HG03095 (cell line): Measurements from ENCODE around the gene COX6B2.
"Not testable (repeated sequence)": the region's sequence is repeated elsewhere in the genome, so short reads cannot be mapped to it uniquely, and the experiment has no call there.

ENCODE experiments used
- ATAC-seq: cut with Tn5 transposase; IDR thresholded peaks from one replicate; pipeline ENCODE4 v1.9.1; 2021; ENCODE audit warnings: moderate library complexity; ENCODE audit not compliant: unreplicated experiment

COX6B2 gene, protein sequence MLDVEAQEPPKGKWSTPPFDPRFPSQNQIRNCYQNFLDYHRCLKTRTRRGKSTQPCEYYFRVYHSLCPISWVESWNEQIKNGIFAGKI

DNA sequence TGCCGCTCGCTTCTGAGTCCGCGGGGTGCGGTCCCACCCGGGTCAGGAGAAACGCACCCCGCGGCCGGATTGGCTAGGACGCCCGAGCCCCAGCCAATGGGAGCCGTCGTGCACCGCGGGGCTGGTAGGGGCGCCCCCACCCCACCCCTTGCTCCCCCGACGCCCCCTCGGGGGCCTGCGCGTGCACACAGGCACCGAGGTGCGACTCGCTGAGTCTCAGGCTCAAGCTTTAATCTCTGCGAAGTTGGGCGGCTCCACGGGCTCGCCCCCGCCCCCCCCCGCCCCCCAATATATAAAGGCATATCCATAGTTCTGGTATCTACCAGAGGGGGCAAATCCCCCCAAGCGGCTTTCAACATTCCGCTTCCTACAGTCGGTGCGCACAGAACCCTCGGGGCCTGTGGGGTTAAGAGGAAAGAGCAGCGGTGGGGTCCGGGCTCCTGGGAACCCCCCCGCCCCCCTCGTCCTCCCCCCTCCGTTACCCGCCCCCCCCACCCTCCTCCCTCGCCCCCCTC lies at the start of gene COX6B2:
COX6B2 (minus strand) TSS at position 22 of the 515 bp plus-strand sequence. CDS start 198 bp downstream, outside the sequence.
- no peak for ATAC-seq

DNA sequence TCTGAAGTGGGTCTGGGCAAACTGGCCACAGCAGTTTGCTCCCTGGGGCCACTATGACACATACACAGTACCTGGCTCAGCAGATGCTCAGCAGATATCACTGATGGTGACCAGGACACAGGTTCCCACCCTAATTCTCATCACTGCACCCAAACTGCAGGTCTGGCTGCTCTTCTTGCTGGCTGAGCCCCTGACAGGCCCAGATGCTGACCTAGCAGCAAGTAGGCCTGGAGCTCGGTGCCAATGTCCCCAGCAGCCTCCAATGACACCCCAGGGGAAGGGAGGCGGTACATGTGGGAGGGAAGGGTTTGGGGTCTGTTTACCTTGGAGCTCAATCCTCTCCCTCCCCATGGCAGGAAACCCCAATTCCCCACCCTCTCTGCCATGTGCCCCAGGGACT lies 48.0 kb upstream of the COX6B2 start:
- ATAC-seq = no peak

DNA sequence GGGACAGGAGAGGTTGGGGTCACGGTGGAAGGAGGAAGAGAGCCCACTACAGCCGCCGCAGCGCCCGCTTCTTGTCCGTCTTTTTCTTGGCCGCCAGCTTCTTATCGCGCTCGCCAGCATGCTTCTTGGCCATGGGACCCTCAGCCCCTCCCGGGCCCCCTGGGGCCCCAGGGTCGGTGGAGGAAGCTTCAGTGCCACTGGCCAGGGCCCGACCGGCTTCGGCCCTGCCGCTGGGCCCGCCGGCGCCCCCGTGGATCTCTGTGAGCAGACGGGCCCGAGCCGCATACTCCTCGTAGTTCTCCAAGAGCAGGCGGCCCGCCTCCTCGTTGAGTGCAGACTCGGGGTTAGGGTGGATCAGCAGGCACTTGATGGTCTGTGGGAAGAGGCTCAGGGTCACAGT lies 46.9 kb upstream of the COX6B2 start:
- not testable (repeated sequence) for ATAC-seq

DNA sequence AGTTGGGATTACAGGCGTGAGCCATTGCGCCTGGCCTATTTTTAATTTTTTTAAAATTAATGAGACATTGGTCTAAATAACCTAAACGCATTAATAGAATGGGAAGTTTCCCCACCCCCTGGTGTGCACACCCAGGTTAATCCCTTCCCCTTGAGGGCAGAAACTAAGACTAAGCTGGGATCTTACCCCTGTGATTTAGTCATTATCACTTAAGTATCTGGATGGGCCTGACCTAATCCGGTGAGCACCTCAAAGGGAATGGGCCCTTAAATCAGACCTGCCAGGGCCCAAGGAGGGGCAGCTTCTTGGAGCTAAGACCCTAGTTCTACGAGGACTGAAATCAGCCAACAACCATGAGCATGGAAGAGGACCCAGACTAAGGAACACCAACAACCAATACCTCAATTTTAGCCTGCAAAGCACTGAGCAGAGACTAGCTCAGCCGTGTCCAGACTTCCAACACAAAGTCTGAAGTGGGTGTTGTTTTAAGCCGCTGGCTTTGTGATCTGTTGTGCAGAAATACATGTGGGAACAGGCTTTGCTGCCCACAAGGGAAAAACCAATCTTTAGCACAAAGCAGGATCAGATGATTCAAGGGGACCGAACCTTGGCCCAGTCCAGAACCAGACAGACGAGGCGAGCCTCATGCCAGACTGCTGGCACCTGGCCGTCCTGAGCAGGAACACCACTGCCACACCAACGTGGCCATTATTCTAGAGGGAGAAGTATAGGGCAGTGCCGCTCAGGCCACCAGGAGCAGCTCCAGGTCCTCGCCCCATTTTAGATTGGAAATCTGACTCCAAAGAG lies 46.0 kb upstream of the COX6B2 start:
- no peak for ATAC-seq

DNA sequence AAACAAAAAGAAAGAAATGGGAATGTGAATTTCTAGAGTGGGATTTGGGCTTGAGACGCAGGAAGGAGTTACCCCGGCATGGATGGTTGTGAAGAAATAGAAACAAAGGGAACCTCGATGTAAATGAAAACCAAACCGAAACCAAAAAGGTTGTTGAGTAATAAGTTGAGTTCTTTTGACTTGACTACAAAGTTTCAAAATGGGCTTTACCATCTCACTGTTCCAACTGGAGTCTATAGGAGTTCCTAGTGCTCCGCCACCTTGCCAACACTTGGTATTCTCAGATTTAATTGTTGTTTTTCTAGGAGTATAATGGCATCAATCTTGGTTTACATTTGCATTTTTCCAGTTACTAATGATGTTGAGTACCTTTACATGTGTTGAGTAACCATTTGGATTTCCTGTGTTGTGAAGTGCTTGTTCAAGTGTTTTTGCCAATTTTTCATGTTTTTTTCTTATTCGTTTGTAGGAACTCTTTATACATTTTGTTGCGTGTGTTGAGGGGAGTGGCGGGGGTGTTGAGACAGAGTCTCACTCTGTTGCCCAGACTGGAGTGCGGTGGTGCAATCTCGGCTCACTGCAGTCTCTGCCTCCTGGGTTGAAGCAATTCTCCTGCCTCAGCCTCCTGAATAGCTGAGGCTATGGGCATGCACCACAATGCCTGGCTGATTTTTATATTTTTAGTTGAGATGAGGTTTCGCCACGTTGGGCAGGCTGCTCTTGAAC lies 43.8 kb upstream of the COX6B2 start:
- no peak for ATAC-seq

DNA sequence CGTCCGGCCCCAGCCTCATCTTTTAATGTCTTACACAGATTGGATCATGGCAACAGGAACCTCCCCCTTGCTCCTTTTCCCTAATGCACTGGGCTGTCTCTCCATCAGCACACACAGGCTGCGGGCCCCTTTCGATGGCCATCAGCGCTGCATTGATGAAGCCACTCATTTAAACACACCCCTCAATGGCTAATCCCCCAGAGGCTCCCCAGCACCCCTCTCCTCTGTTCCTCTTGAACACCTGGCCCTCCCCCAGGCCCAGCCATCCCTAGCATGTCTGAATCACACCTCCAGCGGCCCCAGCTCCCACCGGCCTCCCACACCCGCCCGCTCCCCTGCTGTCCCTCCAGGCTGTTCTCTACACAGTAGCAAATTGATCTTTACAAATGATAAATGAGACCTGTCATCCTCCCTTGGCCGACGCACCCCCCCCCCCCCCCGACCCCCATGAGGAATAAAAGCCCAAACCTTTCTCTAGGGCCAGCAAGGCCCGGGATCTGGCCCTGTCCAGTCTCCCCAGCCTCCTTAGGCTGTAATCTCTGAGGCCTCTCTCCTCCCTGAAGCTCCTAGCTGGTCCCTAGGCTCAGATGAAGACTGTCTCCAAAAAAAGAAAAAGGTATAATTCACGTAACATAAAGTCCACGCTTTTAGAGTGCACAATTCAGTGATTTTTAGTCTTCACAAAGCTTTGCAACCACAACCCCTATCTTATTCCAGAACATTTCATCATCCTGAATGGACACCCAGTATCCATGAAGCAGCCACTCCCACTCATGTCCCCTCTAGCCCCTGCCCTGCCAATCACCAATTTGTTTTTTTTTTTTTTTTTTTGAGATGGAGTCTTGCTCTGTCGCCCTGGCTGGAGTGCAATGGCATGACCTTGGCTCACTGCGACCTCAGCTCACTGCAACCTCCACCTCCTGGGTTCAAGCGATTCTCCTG lies 38.6 kb upstream of the COX6B2 start:
- ATAC-seq = no peak

DNA sequence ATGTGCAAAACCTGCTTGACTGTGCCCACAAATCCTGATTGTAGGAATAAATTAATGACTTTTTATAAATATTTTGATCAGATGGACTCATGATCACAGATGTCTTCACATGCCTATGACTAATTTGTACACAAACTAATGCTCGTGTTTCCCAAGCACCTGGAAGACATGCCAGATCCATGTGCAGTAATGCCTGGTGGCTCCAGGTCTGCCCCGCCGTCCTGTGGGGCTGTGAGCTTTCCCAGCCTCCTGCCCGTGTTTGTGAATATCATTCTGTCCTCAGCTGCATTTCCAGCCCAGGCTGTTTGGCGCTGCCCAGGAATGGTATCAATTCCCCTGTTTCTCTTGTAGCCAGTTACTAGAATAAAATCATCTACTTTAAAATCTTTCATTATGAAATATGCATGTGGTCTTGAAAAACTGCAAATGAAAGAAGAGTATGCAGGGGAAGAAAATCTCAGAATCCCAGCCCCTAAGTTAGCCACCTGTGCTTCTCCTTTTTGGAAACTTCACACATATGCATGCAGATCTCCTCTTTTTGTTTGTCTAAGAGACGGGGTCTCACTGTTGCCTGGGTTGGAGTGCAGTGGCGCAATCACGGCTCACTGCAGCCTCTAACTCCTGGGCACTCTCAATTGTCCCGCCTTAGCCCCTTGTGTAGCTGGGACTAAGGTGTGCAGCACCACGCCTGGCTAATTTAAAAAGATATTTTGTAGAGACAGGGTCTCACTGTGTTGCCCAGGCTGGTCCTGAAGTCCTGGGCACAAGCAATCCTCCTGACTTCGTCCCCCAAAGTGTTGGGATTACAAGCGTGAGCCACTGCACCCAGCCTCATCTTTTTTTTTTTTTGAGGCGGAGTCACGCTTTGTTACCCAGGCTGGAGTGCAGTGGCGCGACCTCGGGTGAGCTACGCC lies 37.4 kb upstream of the COX6B2 start:
- ATAC-seq = no peak

DNA sequence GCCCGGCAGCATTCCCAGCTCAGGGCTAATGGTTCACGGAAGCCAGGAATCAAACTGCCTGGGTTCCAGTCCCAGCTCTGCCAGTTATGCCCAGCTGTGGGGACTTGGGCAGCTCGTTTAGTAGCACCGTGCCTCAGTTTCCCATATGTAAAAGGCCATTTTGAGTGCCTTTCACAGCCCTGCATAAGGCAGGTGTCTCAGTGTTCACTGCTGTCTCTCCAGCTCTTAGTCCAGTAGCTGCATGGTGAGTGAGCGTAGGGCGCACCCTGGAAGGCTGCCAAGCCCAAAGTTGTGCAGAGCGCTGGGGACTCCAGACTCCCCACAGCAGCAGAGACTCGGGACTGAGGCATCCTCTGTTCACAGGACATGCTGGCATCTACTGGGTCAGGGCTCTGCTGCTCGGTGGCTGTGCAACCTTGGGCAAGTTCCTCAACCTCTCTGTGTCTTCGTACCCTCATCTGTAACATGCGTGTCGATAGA lies 36.7 kb upstream of the COX6B2 start:
- ATAC-seq = no peak

DNA sequence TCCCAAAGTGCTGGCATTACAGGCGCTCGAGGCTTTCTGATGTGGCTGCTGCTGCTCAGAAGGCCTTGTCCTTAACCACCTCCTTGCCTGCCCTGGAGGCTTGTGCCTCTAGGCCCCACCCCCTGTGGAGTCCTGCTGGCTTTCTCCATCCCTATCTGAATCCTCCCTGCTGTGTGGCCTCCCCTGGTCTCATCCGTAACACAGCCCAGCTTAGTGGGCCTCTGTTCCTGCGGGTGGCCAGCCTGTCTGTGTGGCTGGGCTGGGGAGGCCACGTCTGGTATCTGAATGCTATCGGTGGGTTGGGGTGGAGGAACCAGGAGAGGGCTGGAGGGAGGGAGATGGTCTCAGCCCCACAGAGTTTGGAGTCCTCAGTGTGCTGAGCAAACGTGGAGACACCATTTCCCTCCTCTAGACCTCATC lies 36.0 kb upstream of the COX6B2 start:
- no peak for ATAC-seq

DNA sequence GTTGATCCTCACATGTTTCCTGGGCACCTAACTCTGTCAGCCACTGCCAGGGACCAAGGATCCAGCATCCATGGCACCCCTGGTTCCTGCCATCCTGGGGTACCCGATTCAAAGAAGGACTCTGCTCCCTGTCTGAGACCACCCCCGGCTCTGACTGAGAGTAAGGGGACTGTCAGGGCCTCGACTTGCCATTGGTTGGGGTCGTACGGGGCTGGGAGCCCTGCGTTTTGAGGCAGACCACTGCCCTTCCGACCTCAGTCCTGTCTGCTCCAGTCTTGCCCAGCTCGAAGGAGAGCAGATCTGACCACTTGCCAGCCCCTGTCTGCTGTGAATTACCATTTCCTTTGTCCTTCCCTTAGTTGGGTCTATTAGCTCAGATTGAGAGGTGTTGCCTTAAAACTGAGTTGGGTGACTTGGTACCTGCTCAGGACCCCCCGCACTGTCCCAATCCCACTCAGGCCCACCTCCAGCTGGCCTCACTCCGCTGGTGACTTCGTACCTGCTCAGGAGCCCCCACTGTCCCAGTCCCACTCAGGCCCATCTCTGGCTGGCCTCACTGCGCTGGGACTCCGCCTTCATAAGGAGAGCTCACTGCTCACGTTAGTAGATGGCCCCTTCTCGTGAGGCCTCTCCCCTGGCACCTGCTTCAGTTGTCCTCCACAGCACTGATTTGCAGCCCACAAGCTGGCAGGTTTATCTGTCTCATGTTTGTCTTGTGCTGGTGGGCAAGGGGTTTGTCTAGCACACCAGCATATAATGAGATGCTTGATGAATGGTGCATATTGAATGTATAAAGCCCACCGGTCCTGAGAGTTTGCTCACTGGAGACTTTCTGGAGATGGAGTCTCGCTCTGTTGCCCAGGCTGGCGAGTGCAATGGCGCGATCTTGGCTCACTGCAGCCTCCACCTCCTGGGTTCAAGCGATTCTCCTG lies 35.1 kb upstream of the COX6B2 start:
- ATAC-seq = no peak

DNA sequence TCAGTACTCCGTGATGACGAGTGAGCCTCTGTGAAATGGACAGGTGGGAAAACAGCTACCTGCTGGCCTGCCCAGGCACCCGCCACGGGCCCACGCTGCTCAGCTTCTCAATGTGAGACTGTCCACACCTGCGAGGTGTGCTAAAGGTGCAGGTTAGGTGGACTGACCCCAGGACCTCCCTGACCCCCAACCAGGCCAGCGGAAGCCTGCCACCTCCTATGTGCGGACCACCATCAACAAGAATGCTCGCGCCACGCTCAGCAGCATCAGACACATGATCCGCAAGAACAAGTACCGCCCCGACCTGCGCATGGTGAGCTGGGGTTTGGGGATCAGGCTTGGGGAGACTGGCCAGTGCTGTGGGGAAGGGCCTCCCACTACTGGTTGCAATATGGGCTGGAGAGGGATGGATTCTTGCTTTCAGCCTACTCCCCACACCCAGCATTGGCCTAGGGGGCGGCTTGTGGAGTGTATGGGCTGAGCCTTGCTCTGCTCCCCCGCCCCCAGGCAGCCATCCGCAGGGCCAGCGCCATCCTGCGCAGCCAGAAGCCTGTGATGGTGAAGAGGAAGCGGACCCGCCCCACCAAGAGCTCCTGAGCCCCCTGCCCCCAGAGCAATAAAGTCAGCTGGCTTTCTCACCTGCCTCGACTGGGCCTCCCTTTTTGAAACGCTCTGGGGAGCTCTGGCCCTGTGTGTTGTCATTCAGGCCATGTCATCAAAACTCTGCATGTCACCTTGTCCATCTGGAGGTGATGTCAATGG lies 33.4 kb upstream of the COX6B2 start:
- no peak for ATAC-seq

DNA sequence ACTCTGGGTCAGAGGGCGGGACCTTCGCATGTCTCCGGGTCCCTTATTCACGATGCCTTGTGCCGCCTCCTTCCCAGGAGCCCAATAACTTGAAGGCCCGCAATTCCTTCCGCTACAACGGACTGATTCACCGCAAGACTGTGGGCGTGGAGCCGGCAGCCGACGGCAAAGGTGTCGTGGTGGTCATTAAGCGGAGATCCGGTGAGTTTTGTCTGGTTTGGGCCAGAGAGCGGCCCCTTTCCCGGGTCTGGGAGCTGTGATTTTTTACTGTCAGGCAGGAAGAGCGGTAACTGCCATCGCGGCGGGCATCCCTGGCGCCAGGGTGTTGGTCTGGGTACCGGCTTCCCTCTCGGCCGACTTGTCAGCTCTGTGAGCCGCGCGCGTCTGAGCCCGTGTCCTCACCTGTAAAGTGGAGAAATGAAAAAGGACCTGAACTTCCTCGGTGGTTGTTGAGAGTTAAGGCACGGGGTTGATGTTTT lies 32.0 kb upstream of the COX6B2 start:
- ATAC-seq = no peak

DNA sequence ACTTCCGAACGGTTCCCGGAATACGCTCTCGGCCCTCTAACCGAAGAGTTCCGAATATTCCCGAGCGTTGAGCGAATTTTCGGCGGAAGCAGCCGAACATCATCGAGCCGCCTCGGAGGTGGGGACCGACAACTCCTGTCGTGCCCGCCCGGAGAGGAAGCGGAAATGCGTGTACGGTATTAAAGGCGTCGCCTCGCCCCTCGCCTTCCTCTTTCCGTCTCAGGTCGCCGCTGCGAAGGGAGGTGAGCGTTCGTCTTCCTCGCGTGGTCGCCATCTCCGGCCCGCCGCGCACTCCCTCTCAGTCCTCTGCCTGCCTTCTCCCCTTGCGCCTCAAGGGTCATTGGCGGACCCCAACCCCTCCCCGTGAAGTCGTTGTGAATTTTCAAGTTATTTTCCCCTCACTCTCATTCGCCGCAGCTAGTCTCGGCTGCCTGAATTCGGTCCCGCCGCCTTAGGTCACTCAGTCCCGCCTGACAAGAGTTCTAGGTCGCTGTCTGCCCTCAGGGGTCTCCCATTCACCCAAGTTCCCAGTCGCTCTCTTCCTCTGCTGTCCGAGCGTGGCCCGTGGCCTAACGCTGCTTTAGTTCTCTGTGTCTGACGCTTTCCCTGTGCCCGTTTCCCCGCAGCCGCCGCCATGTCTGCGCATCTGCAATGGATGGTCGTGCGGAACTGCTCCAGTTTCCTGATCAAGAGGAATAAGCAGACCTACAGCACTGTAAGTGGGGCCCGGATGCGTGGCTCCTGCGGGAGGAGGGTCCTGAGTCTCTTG lies 31.4 kb upstream of the COX6B2 start, which contains the start of gene RPL28:
RPL28 (plus strand) TSS at position 209 of the 769 bp plus-strand sequence; CDS start at position 635, 426 bp downstream.
- ATAC-seq = peak; percentile 53

DNA sequence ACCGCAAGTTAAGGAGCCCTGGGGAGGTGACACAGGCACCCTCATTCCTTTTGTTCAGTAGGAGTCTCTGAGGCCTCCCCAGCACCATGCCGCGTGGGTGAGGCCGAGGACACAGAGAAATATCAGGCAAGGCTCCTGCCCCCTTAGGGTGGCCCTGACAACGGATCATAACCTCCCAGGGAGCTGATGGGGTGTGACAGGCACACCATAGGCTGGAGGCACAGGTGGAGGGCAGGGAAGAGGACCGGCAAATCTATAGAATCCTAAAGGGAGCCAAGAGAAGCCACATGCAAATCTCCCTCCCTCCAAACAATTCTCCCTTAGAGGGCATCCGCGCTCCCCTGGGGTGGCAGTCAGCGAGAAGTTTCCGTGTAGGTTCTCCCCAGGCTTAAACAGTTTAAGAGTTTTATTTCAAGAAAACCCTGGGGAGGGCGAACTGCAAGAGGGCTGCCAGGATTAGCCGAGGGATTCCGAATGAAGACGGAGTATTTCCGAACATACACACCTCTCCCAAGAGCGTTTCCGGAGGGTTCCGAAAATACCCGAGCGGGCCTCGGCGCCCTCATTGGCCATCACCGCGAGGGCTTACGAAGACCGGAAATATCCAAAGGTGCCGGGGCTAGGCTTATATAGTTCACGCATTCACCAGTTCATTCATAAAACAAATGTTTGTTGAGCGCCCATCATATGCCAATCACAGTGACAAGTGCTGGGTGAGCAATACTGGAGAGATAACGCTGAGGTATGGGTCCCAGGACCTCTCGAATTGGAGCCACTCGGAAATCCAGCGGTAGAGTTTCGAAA lies 30.6 kb upstream of the COX6B2 start:
- ATAC-seq = peak; percentile 39

DNA sequence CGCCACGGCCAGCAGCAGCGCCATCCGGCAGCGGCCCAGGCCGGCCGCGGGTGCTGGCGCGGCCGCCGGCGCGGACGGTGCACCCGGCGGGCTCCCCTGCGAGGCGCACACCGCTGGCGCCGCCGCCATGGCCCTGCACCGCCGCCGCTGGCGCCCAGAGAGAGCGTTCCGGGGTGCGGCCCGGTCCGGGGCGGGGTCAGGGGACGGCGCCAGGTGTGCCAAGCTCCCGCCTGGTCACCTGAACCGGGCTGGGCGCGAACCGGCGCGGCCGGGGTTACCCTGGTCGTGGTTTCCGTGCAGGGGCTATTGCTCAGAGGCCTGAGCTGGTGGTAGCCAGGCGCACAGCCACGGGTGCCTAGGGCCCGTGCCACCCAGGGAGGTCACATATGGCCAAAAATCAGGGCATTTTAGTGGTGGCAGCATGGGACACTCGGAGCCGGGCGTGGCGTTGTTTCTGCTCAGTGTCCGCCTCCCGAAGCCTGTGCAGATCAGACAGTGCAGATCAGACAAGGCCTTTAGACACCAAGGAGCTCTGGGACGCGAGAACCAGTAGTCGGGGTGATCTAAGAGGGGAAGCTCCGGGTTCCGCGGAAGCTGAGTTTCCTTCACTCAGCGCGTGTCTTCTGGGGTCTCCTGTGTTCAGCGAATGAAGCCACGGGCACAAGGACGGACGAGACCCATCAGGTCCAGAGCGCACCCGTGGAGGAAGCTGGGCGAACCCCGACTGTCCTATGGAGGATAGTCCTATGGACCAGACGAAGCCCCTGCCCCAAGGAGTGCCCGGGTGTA lies 29.8 kb upstream of the COX6B2 start, which contains the start of gene TMEM238:
TMEM238 (minus strand) TSS at position 162 of the 789 bp plus-strand sequence; CDS start at position 129, 33 bp downstream.
- ATAC-seq = no peak
